Fibroblast of villous mesenchyme (primary cell): ENCODE measurements around the gene MYCBP2. TPM values are rescaled to one million over a fixed set of nuclear protein-coding genes. Genes with fewer than 3 reads are reported as not detected.

ENCODE experiments used
- DNase-seq: peaks from one replicate; pipeline ENCODE4 v3.0.0-alpha.2; 2010; ENCODE audit warnings: low read depth
- H3K4me3 ChIP-seq: 2 replicates; pipeline ENCODE4 v1.5.1; 2011; ENCODE audit warnings: low read depth, mild to moderate bottlenecking, low read length
- CTCF ChIP-seq: IDR thresholded peaks from 2 replicates; pipeline ENCODE4 v1.5.1; 2012; ENCODE audit warnings: low read depth, mild to moderate bottlenecking, low read length; ENCODE audit not compliant: insufficient read depth
- total RNA-seq: library from RNA; depleted of rRNA; stranded (reverse); fragments of >200 nt; gene quantifications from 2 replicates; pipeline ENCODE4 v1.2.3, GENCODE V29; 2012

The MYCBP2 gene
- total RNA-seq, 1 donor, result 84.6 TPM

- no peak for TF ChIP-seq CTCF
- H3K4me3 ChIP-seq, result no peak overlapping the region
- DNase-seq, result no peak
These were observed 297.5 kb downstream of the MYCBP2 start for GRCh38 chr13:77029436-77029835.

DNA sequence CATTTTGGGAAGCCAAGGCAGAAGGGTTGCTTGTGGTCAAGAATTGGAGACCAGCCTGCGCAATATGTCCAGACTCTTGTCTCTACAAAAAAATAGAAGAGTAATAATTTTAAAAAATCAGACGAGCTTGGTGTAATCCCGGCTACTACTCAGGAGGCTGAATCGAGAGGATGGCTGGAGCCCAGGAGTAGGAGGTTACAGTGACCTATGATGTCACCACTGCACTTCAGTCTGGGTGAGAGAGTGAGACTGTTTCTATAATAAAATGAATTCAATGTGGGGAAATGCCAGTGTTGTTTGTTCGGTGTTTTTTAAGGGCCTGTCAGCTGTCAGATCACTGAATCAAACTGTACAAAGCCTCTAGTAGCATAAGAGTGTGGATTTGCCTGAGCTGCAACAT is 298.7 kb downstream of the MYCBP2 start:
- DNase-seq, result no peak
- TF ChIP-seq CTCF, result no peak
- H3K4me3 ChIP-seq, result no peak overlapping the region

- no peak for TF ChIP-seq CTCF
- peak within 1 kb of the TSS; percentile 85 for H3K4me3 ChIP-seq
- peak; percentile 92 for DNase-seq
These were observed 299.9 kb downstream of the MYCBP2 start, which contains the start of gene FBXL3 for GRCh38 chr13:77026861-77027621. Gene FBXL3, minus strand, starts transcription at chr13:77027159. Its CDS starts 5,299 bp downstream, at chr13:77021860.

DNA sequence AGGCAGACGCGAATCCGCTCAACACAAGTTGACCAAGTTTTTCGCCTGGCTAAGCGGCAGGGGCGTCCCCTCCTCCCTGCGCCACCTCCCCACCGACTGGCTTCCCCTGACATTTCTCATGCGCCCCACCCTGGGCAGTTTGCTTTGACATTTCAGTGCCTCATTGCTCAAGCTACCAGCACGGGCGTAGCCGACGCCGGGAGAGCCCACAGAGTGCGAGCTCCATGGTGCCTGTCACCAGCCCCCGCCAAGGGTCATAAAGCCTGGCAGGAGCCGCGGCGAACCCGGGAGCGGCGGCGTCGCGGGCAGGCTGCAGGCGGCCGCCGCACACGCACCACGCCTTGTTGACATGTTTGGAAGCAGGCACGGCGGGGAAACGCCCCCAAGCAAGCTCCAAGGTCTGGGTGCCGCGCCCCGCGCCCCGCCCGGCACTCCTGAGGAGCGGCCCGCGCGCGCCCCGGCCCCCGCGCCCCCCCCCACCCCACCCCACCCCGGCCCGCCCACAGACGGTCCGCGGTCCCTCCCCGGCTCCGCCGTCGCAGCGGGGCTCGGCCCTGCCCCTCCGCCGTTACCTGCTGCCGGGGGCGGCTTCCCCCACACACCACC is 300.5 kb downstream of the MYCBP2 start:
- peak overlapping the region; percentile 85 for H3K4me3 ChIP-seq
- TF ChIP-seq CTCF, result no peak
- peak; percentile 74 for DNase-seq

DNA sequence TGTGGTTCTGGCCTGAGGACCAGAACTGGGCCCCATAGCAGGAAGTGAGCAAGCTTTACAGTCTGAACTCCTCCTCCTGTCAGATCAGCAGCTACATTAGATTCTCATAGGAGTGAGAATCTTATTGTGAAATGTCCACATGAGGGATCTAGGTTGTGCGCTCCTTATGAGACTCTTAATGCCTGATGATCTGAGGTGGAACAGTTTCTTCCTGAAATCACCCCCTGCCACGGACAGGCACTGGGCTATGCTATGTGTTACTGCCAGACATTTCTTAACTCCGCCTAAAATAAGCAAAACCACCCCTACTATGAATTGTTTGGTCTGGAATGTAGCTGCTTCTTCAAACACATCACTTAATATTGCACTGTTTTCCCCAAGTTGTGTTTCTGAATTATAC is 304.6 kb downstream of the MYCBP2 start:
- no peak overlapping the region for H3K4me3 ChIP-seq
- no peak for TF ChIP-seq CTCF
- DNase-seq, result peak; percentile 57

GRCh38 chr13:77019756-77020155 is 307.1 kb downstream of the MYCBP2 start:
- H3K4me3 ChIP-seq, result no peak overlapping the region
- no peak for TF ChIP-seq CTCF
- no peak for DNase-seq
